Measurements from ENCODE around the gene TBC1D3G.
"Not testable (repeated sequence)": the region's sequence is repeated elsewhere in the genome, so short reads cannot be mapped to it uniquely, and the experiment has no call there.

Gene TBC1D3G

DNA sequence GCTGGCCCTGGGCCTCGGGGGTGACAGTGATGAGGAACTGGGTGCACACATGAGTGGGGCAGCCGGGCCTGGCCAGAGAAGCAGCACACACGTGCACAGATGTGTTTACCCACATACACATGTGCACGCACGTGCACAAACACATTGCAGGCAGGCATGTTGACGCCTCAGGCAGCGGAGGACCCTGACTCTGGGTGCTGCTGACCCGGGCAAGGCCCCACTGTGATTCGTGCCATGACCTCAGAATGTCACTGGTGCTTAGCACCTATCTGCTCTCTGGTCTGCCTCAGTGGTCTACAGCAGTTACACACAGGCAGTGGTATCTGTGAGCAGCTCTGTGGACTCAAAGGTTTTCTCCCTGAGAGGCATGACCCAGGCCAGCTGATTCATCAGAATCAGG, at the start of gene TBC1D3G:
Gene TBC1D3G, plus strand, starts transcription at position 301 of the 400 bp plus-strand sequence. CDS start 1,528 bp downstream, outside the sequence.
- DNase-seq, result not testable (repeated sequence)

DNA sequence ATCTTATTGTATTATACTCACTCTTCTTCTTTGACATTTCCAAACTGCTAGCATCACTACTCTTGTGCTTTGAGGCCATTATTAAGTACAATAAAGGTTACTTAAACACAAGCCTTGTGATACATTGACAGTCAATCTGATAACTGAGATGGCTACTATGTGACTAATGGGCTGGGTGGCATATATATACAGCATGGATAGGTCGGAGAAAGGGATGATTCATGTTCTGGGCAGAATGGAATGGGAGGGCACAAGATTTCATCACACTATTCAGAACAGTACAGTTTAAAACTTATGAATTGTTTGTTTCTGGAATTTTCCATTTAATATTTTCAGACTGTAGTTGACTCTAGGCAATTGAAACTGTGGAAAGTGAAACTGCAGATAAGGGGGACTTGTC, 40.4 kb upstream of the TBC1D3G start:
- DNase-seq, result not testable (repeated sequence)

DNA sequence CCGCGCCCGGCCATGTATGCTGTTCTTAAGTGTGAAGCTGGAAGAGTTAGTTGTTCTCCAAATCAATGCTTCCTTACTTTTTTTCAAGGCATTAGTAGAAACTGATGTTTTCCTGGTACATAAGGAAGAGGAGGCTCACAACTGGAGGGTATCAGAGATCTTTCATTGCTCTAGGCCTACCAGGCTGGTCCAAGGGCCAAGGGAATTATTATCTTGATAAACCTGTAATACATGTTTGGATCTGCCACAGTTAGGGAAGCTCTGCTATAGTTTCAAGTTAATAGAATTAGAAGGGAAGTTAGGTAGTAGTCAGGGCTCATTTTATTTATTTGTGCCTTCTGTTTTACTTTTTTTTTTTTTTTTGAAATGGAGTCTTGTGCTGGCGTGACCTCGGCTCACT, 39.5 kb upstream of the TBC1D3G start:
- not testable (repeated sequence) for DNase-seq

GRCh38 chr17:36289965-36290612, 33.6 kb upstream of the TBC1D3G start:
- DNase-seq, result not testable (repeated sequence)

DNA sequence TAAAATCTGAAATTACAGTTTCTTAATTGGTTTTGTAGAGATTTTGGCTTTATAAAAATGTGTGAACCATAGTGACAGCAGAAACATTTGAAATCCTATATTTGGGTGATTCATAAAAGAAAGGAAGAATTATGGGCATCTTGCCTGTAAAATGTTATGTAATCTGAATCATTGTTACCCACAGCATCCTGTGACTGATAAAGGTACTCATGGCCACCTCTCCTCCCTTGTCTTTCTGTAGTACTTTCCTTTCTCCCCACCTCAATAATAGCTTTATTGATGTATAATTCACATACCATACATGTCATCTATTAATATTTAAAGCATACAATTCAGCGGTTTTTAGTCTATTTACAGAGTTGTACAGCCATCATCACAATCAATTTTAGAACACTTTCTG, 28.5 kb upstream of the TBC1D3G start:
- DNase-seq, result not testable (repeated sequence)

DNA sequence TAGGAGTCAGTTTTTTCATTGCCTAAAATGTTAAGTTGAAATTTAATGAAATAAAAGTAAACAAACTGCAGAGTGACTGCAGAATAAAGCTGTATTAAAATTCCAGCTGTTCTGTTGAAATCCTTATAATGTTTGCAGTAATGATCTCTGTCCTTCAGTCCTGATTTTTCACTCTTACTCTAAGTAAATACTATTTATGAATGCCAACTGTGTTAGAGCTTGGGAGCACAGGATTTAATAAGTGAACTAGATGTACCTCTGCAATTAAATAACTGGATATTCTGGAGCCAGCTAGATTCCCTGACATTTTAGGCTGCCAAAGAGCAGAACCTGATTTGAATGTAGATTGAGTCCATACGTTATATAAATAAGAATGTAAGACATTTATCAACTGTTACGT, 7.9 kb upstream of the TBC1D3G start:
- not testable (repeated sequence) for DNase-seq

- DNase-seq, result not testable (repeated sequence)
Measured at GRCh38 chr17:36362496-36362895, 38.8 kb downstream of the TBC1D3G start.

GRCh38 chr17:36375938-36376337, 52.3 kb downstream of the TBC1D3G start:
- not testable (repeated sequence) for DNase-seq
